SK-N-DZ (cell line): Measurements from ENCODE around the gene CKB.
"Not testable (repeated sequence)": the region's sequence is repeated elsewhere in the genome, so short reads cannot be mapped to it uniquely, and the experiment has no call there.

Experiments
- DNase-seq: peaks from one replicate; pipeline ENCODE4 v3.0.0-alpha.2; 2015; ENCODE audit warnings: low spot score

The CKB gene

DNA sequence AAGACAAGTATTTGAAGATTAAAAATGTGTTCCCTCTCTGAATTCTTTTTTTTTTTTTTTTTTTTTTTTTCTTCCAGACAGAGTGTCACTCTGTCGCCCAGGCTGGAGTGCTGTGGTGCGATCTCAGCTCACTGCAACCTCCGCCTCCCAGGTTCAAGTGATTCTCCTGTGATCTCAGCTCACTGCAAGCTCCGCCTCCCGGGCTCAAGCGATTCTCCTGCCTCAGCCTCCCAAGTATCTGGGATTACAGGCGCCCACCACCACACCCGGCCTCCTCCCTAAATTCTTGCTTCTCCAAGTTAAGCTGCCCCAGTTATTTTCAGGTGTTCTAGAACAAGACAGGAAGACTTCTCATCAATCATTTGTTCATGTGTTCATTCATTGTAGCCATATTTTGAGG lies 10.4 kb downstream of the CKB start:
- not testable (repeated sequence) for DNase-seq

DNA sequence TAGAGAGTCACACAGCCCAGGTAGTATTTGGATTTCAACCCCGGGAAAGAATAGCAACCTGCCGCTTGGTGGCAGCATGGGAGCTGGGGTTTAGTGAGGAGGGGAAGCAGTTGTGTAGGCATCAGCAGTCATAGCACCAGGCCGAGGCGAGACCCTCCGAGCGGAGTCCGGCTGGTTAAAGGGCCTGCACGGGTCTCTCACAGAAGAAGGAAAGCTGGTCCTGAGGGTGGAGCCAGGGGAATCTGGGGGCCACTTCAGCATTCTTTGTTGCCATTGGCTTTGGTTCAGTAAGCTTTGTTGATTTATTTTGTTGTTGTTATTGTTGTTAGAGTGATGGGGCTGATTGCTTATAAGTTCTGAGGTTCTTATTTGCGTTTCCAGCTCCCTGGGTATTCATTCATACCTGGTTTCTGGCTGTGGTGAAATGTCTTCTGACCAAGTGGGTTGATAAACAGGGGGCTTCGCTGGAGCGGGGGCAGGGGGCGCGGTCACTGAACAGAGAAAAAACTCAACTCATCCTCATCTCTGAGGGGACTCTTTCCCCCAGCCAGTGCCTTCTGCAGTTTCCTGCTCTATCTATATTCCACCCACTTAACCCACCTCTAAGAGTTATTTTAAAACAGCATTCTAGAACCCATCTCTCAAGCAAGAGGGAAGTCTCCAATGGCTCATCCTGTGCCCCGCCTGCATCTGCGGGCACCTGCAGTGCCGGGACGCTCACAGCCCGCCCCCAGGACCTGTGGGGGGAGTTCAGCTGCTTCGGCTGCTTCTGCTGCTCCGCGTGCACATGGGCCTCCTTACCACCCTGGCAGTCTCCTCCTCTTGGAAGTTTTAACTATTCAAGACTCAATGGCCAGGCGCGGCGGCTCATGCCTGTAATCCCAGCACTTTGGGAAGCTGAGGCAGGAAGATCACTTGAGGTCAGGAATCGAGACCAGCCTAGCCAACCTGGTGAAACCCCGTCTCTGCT lies 11.6 kb downstream of the CKB start:
- no peak for DNase-seq

DNA sequence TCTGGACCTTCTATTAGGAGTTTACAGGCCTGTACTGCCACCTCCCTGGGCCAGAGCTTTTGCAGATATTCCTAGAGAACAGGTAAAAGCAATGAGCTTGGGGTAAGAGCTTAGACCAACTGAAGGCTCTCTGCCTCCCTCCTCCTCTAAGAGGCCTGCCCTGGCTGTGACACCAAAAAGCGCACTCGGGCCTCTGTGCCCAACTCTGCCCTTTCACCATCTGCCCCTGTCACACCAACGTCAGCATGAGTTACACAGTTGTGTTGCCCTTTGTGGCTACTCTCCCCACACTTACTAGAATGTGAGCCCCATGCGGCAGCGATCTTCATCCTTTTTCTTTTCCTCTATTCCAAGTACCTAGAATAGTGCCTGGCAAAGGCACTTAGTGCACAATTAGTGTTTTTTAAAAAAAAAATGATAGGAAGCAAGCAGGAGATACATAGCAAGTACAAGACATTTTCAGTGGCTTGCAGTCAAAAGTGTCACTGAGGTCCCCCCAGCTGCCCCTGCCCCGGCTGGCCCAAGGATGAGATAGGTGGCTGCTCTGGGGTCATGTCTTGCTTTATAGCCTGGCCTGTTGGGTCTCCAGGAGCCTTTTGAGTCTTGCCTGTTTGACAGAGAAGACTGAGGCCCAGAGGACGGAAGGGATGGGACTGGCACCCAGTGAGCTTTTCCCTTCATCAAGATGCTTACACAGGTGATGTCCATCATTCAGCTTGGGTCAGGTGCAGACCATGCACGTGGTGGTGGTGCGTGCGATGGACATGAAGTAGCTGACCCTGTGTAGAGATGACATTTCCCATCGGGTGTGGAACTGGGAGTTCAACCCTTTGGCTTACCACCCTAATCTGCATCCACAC lies 12.5 kb downstream of the CKB start:
- no peak for DNase-seq

DNA sequence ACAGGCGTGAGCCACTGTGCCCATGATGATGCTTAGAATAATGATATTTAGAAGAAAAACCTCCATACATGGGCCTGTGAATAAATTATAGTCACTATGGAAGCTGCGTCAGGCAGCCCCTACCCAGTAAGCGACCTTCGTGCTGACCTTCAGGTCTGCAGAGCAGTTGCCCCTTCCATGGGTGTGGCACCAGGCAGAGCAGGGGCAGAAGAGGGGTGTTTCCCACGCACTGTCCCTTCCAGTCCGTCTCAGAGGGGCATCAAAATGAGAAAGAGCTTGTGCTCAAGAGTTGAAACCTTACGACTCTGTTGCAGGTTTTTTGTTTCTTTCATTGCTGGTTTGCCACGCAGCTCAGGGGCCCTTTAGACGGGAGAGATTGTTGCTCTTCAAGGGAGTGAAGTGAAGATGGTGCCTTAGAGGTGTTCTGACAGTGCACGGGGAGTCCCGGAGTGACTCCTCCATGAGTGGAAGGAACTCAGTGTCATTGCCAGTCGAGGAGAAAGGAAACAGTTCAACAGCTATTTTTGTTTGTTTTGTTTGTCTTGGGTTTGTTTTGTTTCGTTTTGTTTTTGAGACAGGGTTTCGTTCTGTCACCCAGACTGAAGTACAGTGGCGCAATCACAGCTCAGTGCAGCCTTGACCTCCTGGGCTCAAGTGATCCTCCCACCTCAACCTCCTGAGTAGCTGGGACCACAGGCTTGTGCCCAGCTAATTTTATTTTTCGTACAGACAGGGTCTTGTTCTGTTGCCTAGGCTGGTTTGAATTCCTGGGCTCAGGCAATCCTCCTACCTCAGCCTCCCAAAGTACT lies 13.9 kb downstream of the CKB start:
- no peak for DNase-seq

DNA sequence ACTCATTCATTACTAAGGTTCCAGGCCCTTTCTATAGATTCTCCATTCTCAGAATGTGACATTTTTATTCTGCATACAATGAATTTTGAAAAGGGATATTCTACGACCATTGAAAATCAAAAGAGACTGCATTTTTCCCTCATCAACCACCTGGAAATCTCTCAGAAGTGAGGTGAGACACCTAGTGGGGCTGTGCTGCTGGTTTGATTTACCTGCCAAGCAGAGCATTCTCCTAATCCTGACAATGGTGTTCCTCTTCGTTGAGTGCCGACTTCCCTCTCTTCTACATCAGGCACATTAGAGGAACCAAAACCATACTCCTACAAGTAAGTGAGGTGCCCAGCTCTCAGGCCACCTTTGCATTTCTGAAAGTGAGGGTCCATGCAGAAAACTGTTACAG lies 14.9 kb downstream of the CKB start:
- DNase-seq, result no peak

DNA sequence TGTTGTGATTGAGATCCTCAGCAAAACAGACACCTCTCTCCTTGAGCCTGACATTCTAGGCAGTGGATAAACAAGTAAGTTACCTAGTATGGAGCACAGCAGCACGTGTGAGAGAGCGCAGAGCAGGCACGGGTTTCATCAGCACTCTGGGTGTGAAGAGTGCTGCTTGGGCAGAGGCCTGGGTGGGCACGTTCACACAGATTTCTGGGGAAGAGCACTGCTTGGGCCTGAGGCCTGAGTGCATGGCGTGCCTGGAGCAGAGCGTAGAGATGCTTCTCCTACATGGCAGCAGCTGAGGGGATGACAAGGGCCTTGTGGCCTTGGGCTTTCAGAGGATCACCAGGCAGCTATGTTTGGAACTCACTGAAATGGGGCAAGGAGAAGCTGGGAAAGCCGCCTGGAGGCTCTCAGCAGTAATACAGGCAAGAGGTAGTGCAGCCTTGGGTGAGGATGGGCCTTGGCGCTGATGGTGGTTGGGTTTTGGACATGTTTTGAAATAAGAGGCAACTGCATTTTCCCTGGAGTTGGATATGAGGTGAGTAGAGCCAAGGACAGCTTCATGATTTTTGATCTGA lies 17.6 kb downstream of the CKB start:
- DNase-seq, result no peak

DNA sequence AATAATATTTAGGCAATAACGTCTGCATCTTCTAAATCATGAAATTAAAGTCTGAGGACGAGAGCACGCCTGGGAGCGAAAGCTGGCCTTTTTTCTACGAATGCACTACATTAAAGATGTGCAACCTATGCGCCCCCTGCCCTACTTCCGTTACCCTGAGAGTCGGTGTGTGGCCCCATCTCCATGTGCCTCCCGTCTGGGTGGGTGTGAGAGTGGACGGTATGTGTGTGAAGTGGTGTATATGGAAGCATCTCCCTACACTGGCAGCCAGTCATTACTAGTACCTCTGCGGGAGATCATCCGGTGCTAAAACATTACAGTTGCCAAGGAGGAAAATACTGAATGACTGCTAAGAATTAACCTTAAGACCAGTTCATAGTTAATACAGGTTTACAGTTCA lies 19.3 kb downstream of the CKB start:
- no peak for DNase-seq

DNA sequence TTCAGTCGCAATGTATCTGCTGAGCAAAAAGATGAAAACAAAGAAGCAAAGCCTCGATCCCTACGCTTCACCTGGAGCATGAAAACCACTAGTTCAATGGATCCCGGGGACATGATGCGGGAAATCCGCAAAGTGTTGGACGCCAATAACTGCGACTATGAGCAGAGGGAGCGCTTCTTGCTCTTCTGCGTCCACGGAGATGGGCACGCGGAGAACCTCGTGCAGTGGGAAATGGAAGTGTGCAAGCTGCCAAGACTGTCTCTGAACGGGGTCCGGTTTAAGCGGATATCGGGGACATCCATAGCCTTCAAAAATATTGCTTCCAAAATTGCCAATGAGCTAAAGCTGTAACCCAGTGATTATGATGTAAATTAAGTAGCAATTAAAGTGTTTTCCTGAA lies 19.8 kb downstream of the CKB start:
- no peak for DNase-seq

DNA sequence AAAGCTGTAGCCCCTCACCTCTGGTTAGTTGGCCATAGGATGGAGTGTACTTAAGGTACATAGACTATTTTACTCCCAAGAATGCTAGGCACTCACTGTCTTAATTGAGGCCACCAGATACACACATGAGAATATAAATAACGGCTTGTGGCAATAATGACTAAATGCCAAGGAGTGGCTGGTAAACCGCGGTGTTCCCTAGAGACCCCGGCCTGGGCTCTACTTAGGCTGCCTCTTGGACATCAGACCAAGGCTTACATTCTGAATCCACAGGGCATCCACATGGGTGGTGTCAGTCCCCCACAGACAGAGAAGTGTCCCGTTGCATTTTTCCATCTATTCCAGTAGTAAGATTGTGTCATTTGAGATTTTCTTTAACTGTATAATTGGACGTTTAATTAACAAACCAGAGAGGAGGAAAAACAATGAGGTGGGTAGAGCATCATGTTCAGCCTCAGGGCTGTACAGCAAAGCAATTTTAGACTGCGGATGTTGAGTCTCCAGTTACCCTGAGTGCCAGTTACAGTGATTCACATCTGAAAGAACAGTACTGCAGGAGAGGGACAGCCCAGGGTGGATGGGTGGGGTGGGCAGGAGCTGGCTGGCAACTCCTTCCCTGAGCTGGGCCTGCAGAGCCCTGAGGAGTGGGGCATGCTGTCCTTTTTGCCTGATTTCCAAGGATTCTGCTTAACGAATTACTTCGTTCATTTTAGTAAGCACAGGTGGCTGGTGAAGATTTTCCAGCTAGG lies 20.5 kb downstream of the CKB start:
- no peak for DNase-seq

DNA sequence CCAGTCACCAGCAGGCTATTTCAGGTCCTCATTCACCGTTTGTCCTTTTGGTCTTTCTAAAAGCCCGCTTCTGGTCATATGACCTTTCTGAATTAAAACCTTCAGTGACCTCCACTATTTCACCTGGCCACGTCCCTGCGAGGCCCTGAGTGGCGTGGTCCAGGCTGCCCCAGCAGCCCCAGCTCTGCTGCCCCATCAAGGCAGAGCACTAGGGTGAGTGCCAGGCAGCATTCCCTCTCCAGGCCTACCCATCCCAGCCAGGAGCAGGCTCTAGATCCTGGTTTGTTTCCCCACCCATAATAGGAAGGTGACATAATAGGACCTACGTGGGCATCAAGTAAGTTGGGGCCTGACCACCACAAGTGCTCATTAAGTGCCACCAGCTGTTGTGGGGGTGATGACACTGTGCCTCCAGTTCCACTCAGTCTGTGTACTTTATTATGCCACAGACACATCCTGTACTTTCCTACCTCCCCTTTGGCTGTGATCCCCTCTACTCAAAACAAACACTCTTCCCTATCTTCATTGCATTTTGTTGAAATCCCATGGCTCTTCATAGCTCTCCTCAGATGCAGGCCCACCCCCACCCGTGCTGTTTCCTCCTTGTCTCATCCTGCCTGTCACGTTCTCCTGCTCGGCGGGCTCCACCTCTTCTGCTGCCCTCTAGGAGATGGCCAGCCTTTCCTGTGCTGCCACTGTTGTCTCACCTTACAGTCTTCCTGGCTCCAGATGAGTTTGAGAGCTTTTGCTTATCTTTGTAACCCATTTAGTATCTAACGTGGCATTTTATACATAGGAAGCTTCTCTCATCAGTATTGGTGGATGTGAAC lies 21.4 kb downstream of the CKB start:
- DNase-seq, result no peak

DNA sequence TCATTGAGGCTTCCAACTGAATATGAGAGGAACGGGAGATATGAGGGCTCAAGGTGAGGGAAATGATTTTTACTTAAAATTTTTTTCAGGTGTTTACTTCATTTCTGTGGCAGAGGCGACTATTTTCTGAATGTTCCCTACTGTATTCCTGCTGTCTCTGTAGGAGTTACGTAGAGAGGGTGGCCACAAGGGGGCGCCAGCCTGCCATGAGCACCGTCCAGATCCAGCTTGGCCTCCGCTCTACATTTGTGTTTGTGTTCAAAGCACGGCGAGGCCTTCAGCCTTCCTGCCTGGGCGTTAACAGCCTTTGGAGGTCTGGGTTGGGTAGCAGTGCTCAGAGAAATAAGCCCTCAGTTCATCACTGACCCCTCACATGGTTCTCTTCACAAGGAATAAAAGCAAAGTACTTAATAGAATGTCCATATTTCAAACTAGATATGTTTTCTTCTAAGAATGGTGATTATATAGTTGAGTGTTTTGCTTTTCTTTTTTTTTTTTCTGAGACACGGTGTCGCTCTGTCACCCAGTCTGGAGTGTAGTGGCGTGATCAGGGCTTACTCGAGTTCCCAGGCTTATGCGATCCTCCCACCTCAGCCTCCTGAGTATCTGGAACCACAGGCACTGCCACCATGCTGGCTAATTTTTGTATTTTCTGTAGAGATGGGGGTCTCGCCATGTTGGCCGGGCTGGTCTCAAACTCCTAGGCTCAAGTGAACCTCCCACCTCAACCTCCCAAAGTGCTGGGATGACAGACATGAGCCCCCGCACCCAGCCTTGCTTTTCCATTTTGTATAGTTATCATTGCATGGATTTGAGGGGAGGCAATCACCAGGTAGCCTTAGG lies 22.3 kb downstream of the CKB start:
- DNase-seq, result peak; percentile 64

DNA sequence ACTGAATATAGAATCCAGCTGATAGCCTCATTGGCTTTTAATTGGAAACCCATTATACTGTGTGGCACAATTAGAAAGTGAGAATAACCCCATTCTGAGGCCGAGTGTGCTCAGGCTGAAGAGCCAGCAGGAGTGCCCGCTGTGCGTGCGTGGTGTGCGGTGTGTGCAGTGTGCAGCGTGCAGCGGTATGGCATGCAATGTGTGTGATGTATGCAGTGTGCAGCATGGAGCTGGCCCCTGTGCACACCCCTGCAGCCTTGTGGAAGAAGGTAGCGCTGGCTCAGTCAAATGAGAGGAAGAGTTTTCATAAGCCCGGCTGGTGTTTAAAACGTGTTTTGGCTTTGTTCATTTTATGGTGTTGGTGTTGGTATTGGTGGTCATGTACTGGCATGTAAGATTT lies 22.9 kb downstream of the CKB start:
- DNase-seq, result no peak

DNA sequence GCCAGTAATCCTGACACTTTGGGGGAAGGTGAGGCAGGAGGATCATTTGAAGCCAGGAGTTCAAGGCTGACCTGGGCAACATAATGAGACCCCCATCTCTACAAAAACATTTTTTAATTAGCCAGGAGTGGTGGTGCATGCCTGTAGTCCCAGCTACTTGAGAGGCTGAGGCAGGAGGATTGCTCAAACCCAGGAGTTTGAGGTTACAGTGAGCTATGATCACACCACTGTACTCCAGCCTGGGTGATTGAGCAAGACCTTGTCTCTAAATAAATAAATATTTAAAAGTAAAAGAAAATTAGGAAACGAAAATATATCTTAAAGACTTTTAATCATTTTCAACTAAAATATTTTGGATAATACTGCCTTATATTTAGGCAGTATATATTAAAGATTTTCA lies 25.9 kb downstream of the CKB start:
- DNase-seq, result no peak

DNA sequence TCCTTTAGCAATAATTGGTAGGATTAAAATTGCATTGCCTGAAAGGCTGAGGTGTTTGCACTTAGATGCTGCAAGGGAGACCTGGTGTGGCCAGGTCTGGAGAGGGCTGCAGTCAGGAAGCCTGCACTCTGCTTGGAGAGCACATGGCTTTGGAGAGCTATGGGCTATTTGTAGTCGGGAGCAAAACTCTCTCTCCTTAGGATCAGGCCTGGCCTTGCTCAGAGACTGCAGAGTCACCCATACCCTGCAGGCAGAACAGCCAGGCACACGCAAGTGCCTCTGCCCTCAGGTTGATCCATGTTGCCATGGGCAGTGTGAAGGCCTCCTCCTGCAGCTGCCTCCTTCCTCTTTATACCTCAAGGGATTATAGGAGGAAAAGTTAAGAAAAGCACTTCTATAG lies 26.8 kb downstream of the CKB start:
- DNase-seq, result no peak

DNA sequence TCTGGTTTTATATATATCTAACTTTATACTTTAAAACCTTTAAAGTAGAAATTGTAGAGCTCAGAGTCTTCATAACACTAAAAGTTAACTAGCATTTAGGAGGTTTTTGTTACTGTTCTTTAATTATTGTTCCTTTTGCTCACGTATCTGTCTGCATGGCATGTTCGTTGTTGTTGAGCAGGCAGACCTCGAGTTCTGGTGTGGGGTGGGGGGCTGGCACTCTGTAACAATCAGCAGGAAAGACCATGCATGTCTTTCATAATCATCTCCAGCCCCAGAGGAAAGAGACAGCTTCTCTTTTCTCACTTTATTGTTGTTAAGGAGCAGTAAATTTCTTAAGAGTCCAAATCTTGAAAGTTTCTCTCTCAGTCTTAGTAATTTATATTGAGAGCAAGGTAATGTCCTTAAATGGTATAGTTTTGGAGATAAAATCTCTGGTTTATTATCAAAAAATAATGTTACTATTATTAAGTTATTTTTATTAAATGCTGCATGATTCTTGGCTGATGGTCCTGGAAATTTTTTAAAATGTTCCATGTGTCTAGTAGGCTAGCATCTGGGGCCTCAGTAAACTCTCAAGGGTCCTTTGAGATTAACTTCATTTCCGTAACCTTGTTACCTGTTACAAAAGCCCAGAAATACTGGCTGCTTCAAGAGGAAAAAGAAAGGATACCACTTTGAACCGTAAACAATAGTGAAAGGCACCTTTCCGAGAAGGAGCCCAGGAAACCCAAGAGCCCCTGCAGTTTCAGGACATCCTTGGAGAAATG lies 30.3 kb downstream of the CKB start:
- no peak for DNase-seq

DNA sequence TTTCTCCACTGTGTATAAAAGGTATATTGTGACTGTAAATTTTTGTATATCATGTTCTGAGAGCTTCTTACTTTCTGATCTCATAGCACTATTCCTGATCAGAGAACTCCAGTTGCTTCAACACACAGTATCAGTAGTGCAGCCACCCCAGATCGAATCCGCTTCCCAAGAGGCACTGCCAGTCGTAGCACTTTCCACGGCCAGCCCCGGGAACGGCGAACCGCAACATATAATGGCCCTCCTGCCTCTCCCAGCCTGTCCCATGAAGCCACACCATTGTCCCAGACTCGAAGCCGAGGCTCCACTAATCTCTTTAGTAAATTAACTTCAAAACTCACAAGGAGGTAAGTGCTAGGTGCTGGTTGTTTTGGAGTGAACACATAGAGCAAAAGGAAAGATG lies 30.9 kb downstream of the CKB start:
- no peak for DNase-seq

DNA sequence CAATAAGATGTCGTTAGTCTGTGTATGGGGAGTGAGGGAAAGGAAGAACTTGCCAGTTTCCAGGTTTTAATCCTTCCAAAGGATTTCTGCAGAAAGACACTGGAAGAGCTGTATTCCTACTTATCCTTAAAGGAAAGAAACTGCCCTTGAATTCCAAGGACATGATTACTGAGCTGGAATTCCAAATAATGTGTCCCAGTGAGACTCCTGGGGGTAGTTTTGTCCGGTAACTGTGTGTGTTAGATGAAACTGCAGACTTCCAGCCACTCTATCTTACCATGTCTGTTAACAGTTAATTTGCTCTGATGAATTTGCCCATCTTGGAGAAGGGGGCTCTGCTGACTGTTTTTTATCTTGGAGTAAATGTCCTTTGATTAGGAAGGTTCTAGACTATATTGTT lies 33.0 kb downstream of the CKB start:
- DNase-seq, result no peak

DNA sequence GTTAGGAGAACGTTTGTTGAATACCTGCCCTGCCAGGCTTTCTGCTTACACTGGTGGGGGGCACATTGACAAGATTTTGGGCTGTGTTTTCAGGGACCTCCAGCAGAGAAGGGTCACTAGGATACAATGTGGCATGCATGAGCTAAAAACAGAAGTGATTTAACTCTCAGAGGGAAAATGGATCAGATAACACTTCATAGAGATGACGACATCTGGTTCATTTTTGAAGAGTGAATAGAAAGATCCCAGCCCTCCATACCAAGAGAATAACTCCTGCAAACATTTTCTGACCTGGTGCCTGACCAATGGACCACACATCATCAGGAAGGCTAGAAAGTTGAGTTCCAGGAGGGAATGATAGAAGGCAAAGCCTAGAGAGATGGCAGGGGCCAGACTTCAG lies 33.7 kb downstream of the CKB start:
- DNase-seq, result no peak
